Muscle layer of colon (tissue), 2 donors: ENCODE measurements around the gene C20orf141.
"Not testable (repeated sequence)": the region's sequence is repeated elsewhere in the genome, so short reads cannot be mapped to it uniquely, and the experiment has no call there.

Source experiments
- H3K27ac ChIP-seq: one replicate; pipeline ENCODE4 v1.7.0; 2013; ENCODE audit warnings: low read depth, mild to moderate bottlenecking, low read length, moderate library complexity
- H3K27me3 ChIP-seq, 2 donors: one replicate each; pipeline ENCODE4 v1.7.0; 2013; ENCODE audit warnings: low read length in 2 of 2, mild to moderate bottlenecking in 2 of 2; ENCODE audit not compliant: insufficient read depth in 2 of 2, control insufficient read depth in 1 of 2
- H3K36me3 ChIP-seq: one replicate; pipeline ENCODE4 v1.7.0; 2013; ENCODE audit warnings: mild to moderate bottlenecking, low read length; ENCODE audit not compliant: insufficient read depth
- H3K4me1 ChIP-seq: one replicate; pipeline ENCODE4 v1.7.0; 2013; ENCODE audit warnings: mild to moderate bottlenecking, low read length; ENCODE audit not compliant: insufficient read depth
- H3K4me3 ChIP-seq, 2 donors: one replicate each; pipeline ENCODE4 v1.7.0; 2013; ENCODE audit warnings: low read length in 2 of 2, low read depth in 1 of 2, mild to moderate bottlenecking in 1 of 2, moderate library complexity in 1 of 2
- H3K9ac ChIP-seq: one replicate; pipeline ENCODE4 v1.7.0; 2013; ENCODE audit warnings: low read length
- H3K9me3 ChIP-seq: one replicate; pipeline ENCODE4 v1.7.0; 2013; ENCODE audit warnings: mild to moderate bottlenecking, low read length
- donor health status: abdominal sarcoma.
- donor health status: Adenocarcinoma of cecum.

The C20orf141 gene

GRCh38 chr20:2801286-2801728, 13.5 kb upstream of the C20orf141 start:
- peaks cover 5 to 60% of the 10 kb centered on the region in 2 donors for H3K27me3 ChIP-seq
- H3K27ac ChIP-seq = no peak overlapping the region
- H3K4me3 ChIP-seq = no peak overlapping the region

GRCh38 chr20:2804041-2804828, 10.6 kb upstream of the C20orf141 start:
- no peak overlapping the region for H3K9ac ChIP-seq
- H3K27me3 ChIP-seq = peaks cover 5 to 61% of the 10 kb centered on the region in 2 donors
- no peak overlapping the region for H3K27ac ChIP-seq
- H3K36me3 ChIP-seq = no peaks in the 10 kb centered on the region
- no peaks in the 10 kb centered on the region for H3K9me3 ChIP-seq
- no peaks in the 10 kb centered on the region for H3K4me1 ChIP-seq
- H3K4me3 ChIP-seq = no peak overlapping the region

More at GRCh38 chr20:2801286-2801728, 13.5 kb upstream of the C20orf141 start:
- Histone ChIP-seq H3K9me3 (no peaks in the 10 kb centered on the region), H3K9ac (no peak overlapping the region), H3K4me1 (no peaks in the 10 kb centered on the region), H3K36me3 (no peaks in the 10 kb centered on the region)

- Histone ChIP-seq H3K27me3 (peaks cover under 1 to 53% of the 10 kb centered on the region in 2 donors), H3K4me3 (no peak overlapping the region), H3K9ac (no peak overlapping the region), H3K9me3 (no peaks in the 10 kb centered on the region), H3K36me3 (no peaks in the 10 kb centered on the region), H3K4me1 (no peaks in the 10 kb centered on the region), H3K27ac (no peak overlapping the region)
Measured at GRCh38 chr20:2804852-2805688, 9.7 kb upstream of the C20orf141 start.

- no peak overlapping the region for H3K27ac ChIP-seq
- no peaks in the 10 kb centered on the region for H3K9me3 ChIP-seq
- H3K27me3 ChIP-seq = peaks cover 0 to 45% of the 10 kb centered on the region in 2 donors
- no peaks in the 10 kb centered on the region for H3K4me1 ChIP-seq
- H3K9ac ChIP-seq = no peak overlapping the region
- H3K4me3 ChIP-seq = no peak overlapping the region
- H3K36me3 ChIP-seq = no peaks in the 10 kb centered on the region
Measured at GRCh38 chr20:2805689-2806350, 9.0 kb upstream of the C20orf141 start.

- peaks cover 0 to 40% of the 10 kb centered on the region in 2 donors for H3K27me3 ChIP-seq
- no peaks in the 10 kb centered on the region for H3K9me3 ChIP-seq
- no peak overlapping the region for H3K4me3 ChIP-seq
- no peaks in the 10 kb centered on the region for H3K36me3 ChIP-seq
- H3K4me1 ChIP-seq = no peaks in the 10 kb centered on the region
- H3K27ac ChIP-seq = no peak overlapping the region
- H3K9ac ChIP-seq = no peak overlapping the region
Measured at GRCh38 chr20:2806351-2806701, 8.5 kb upstream of the C20orf141 start.

- H3K9ac ChIP-seq = no peak overlapping the region
Measured at GRCh38 chr20:2807019-2807418, 7.8 kb upstream of the C20orf141 start.

GRCh38 chr20:2807929-2808328, 6.9 kb upstream of the C20orf141 start:
- H3K9me3 ChIP-seq, H3K9ac ChIP-seq, H3K4me3 ChIP-seq, H3K36me3 ChIP-seq, H3K27ac ChIP-seq, H3K4me1 ChIP-seq: not testable (repeated sequence)
- H3K27me3 ChIP-seq = peaks cover 0 to 29% of the 10 kb centered on the region in 2 donors

More at GRCh38 chr20:2807019-2807418, 7.8 kb upstream of the C20orf141 start:
- H3K27ac ChIP-seq = no peak overlapping the region
- H3K9me3 ChIP-seq = no peaks in the 10 kb centered on the region
- H3K4me3 ChIP-seq = no peak overlapping the region
- peaks cover 0 to 33% of the 10 kb centered on the region in 2 donors for H3K27me3 ChIP-seq
- no peaks in the 10 kb centered on the region for H3K4me1 ChIP-seq
- H3K36me3 ChIP-seq = no peaks in the 10 kb centered on the region

- H3K27ac ChIP-seq = no peak overlapping the region
- H3K9ac ChIP-seq = no peak overlapping the region
- H3K36me3 ChIP-seq = no peaks in the 10 kb centered on the region
- H3K9me3 ChIP-seq = no peaks in the 10 kb centered on the region
- H3K27me3 ChIP-seq = peaks cover 0 to 22% of the 10 kb centered on the region in 2 donors
- H3K4me1 ChIP-seq = no peaks in the 10 kb centered on the region
- H3K4me3 ChIP-seq = no peak overlapping the region
Measured at GRCh38 chr20:2809690-2810089, 5.1 kb upstream of the C20orf141 start.

- Histone ChIP-seq H3K4me1 (no peaks in the 10 kb centered on the region), H3K9ac (no peak overlapping the region), H3K36me3 (no peaks in the 10 kb centered on the region), H3K27ac (no peak overlapping the region), H3K4me3 (no peak overlapping the region), H3K27me3 (peaks cover 0 to 8% of the 10 kb centered on the region in 2 donors), H3K9me3 (no peaks in the 10 kb centered on the region)
Measured at GRCh38 chr20:2812189-2812588, 2.6 kb upstream of the C20orf141 start.

- H3K27ac ChIP-seq = no peak overlapping the region
- no peak overlapping the region for H3K4me3 ChIP-seq
- no peaks in the 10 kb centered on the region for H3K9me3 ChIP-seq
- no peaks in the 10 kb centered on the region for H3K4me1 ChIP-seq
- no peaks in the 10 kb centered on the region for H3K36me3 ChIP-seq
- H3K27me3 ChIP-seq = no peaks in the 10 kb centered on the region
- H3K9ac ChIP-seq = no peak overlapping the region
Measured at GRCh38 chr20:2814076-2814475, 711 bp upstream of the C20orf141 start.

GRCh38 chr20:2815242-2815900, 584 bp downstream of the C20orf141 start:
- Histone ChIP-seq H3K9ac (no peak overlapping the region), H3K27ac (no peak overlapping the region), H3K4me3 (no peak overlapping the region), H3K27me3 (peaks cover 0 to 9% of the 10 kb centered on the region in 2 donors), H3K36me3 (no peaks in the 10 kb centered on the region), H3K9me3 (no peaks in the 10 kb centered on the region), H3K4me1 (no peaks in the 10 kb centered on the region)
